Effector memory CD4-positive, alpha-beta T cell (primary cell): ENCODE data around the gene NPAS2.

Experiments used
- DNase-seq, 3 donors: peaks; one replicate each; pipeline ENCODE4 v3.0.0-alpha.2; 2020
- H3K27ac ChIP-seq: 2 replicates; pipeline ENCODE4 v1.7.0; 2013; ENCODE audit warnings: mild to moderate bottlenecking, low read length, moderate library complexity; ENCODE audit not compliant: insufficient read depth, poor library complexity, severe bottlenecking
- H3K27me3 ChIP-seq: replicated peaks from 2 replicates; pipeline ENCODE4 v1.7.0; 2013; ENCODE audit warnings: mild to moderate bottlenecking, low read length; ENCODE audit not compliant: insufficient read depth, control insufficient read depth, poor library complexity, severe bottlenecking
- H3K36me3 ChIP-seq: 2 replicates; pipeline ENCODE4 v1.7.0; 2013; ENCODE audit warnings: mild to moderate bottlenecking, low read length, moderate library complexity; ENCODE audit not compliant: control insufficient read depth, insufficient read depth
- H3K4me1 ChIP-seq: 2 replicates; pipeline ENCODE4 v1.7.0; 2013; ENCODE audit warnings: low read length, mild to moderate bottlenecking; ENCODE audit not compliant: control insufficient read depth, insufficient read depth, poor library complexity, severe bottlenecking
- H3K4me3 ChIP-seq: 2 replicates; pipeline ENCODE4 v1.7.0; 2013; ENCODE audit warnings: low read length, low read depth, mild to moderate bottlenecking; ENCODE audit not compliant: insufficient read depth, poor library complexity, severe bottlenecking
- H3K9me3 ChIP-seq: 2 replicates; pipeline ENCODE4 v1.7.0; 2013; ENCODE audit warnings: mild to moderate bottlenecking, low read length, moderate library complexity; ENCODE audit not compliant: control insufficient read depth

The NPAS2 gene

GRCh38 chr2:100808582-100808981 is 11.4 kb upstream of the NPAS2 start:
- Histone ChIP-seq H3K4me1 (no peaks in the 10 kb centered on the region), H3K27me3 (no peaks in the 10 kb centered on the region), H3K4me3 (no peak overlapping the region), H3K36me3 (no peaks in the 10 kb centered on the region), H3K27ac (no peak overlapping the region), H3K9me3 (no peaks in the 10 kb centered on the region)
- DNase-seq, result no peak

- Histone ChIP-seq H3K27me3 (no peaks in the 10 kb centered on the region), H3K27ac (no peak overlapping the region), H3K9me3 (no peaks in the 10 kb centered on the region), H3K4me1 (no peaks in the 10 kb centered on the region), H3K4me3 (no peak overlapping the region), H3K36me3 (no peaks in the 10 kb centered on the region)
- no peak for DNase-seq
These were observed 10.4 kb upstream of the NPAS2 start for GRCh38 chr2:100809506-100809905.

- Histone ChIP-seq H3K36me3 (no peaks in the 10 kb centered on the region), H3K9me3 (no peaks in the 10 kb centered on the region), H3K4me3 (no peak overlapping the region), H3K27me3 (no peaks in the 10 kb centered on the region), H3K27ac (no peak overlapping the region), H3K4me1 (no peaks in the 10 kb centered on the region)
- DNase-seq, result no peak
These were observed 9.3 kb upstream of the NPAS2 start for GRCh38 chr2:100810603-100811145.

GRCh38 chr2:100812116-100812515 is 7.8 kb upstream of the NPAS2 start:
- Histone ChIP-seq H3K27me3 (no peaks in the 10 kb centered on the region), H3K4me3 (no peak overlapping the region), H3K36me3 (no peaks in the 10 kb centered on the region), H3K27ac (no peak overlapping the region), H3K4me1 (no peaks in the 10 kb centered on the region), H3K9me3 (no peaks in the 10 kb centered on the region)
- no peak for DNase-seq

GRCh38 chr2:100812573-100812972 is 7.4 kb upstream of the NPAS2 start:
- no peaks in the 10 kb centered on the region for H3K27me3 ChIP-seq
- no peak for DNase-seq
- H3K4me1 ChIP-seq, result no peaks in the 10 kb centered on the region
- no peak overlapping the region for H3K4me3 ChIP-seq
- no peak overlapping the region for H3K27ac ChIP-seq
- H3K9me3 ChIP-seq, result no peaks in the 10 kb centered on the region
- H3K36me3 ChIP-seq, result no peaks in the 10 kb centered on the region

GRCh38 chr2:100813527-100813926 is 6.4 kb upstream of the NPAS2 start:
- Histone ChIP-seq H3K27ac (no peak overlapping the region), H3K4me1 (no peaks in the 10 kb centered on the region), H3K27me3 (no peaks in the 10 kb centered on the region), H3K4me3 (no peak overlapping the region), H3K9me3 (no peaks in the 10 kb centered on the region), H3K36me3 (no peaks in the 10 kb centered on the region)
- DNase-seq, result no peak

- no peak overlapping the region for H3K4me3 ChIP-seq
- no peaks in the 10 kb centered on the region for H3K36me3 ChIP-seq
- no peaks in the 10 kb centered on the region for H3K9me3 ChIP-seq
- H3K27ac ChIP-seq, result no peak overlapping the region
- no peak for DNase-seq
- H3K4me1 ChIP-seq, result peaks cover 5% of the 10 kb centered on the region
- no peaks in the 10 kb centered on the region for H3K27me3 ChIP-seq
These were observed 5.9 kb upstream of the NPAS2 start for GRCh38 chr2:100814043-100814442.

- Histone ChIP-seq H3K27ac (no peak overlapping the region), H3K4me1 (peaks cover 5% of the 10 kb centered on the region), H3K4me3 (no peak overlapping the region), H3K27me3 (peaks cover 2% of the 10 kb centered on the region), H3K36me3 (no peaks in the 10 kb centered on the region), H3K9me3 (no peaks in the 10 kb centered on the region)
- no peak for DNase-seq
These were observed 5.5 kb upstream of the NPAS2 start for GRCh38 chr2:100814453-100814852.

- no peak for DNase-seq
- no peak overlapping the region for H3K27ac ChIP-seq
- no peaks in the 10 kb centered on the region for H3K9me3 ChIP-seq
- H3K36me3 ChIP-seq, result no peaks in the 10 kb centered on the region
- peaks cover 9% of the 10 kb centered on the region for H3K27me3 ChIP-seq
- peaks cover 5% of the 10 kb centered on the region for H3K4me1 ChIP-seq
- no peak overlapping the region for H3K4me3 ChIP-seq
These were observed 2.5 kb upstream of the NPAS2 start for GRCh38 chr2:100817388-100817985.

- no peak overlapping the region for H3K27ac ChIP-seq
- H3K4me3 ChIP-seq, result peak overlapping the region; percentile 43
- no peaks in the 10 kb centered on the region for H3K36me3 ChIP-seq
- no peak for DNase-seq
- peaks cover 5% of the 10 kb centered on the region for H3K4me1 ChIP-seq
- no peaks in the 10 kb centered on the region for H3K9me3 ChIP-seq
- peaks cover 9% of the 10 kb centered on the region for H3K27me3 ChIP-seq
These were observed 1.8 kb upstream of the NPAS2 start for GRCh38 chr2:100818003-100818605.
